Osteocyte (in vitro differentiated cells): Measurements from ENCODE around the gene TESK1. TPM values are rescaled to one million over a fixed set of nuclear protein-coding genes. Genes with fewer than 3 reads are reported as not detected.

Experiments used
- DNase-seq: peaks from one replicate; pipeline ENCODE4 v3.0.0; 2021; ENCODE audit warnings: mixed read lengths; ENCODE audit not compliant: unreplicated experiment; ENCODE audit errors: extremely low spot score
- H3K27ac Mint-ChIP-seq: one replicate; pipeline ENCODE4 v1.8.0; 2021; ENCODE audit warnings: mild to moderate bottlenecking, mixed read lengths; ENCODE audit not compliant: unreplicated experiment
- H3K27me3 Mint-ChIP-seq: one replicate; pipeline ENCODE4 v1.8.0; 2021; ENCODE audit warnings: mixed read lengths; ENCODE audit not compliant: unreplicated experiment
- H3K36me3 Mint-ChIP-seq: one replicate; pipeline ENCODE4 v1.8.0; 2021; ENCODE audit warnings: mixed read lengths; ENCODE audit not compliant: unreplicated experiment
- H3K4me1 Mint-ChIP-seq: one replicate; pipeline ENCODE4 v1.8.0; 2021; ENCODE audit warnings: mixed read lengths; ENCODE audit not compliant: unreplicated experiment
- H3K4me3 Mint-ChIP-seq: one replicate; pipeline ENCODE4 v1.8.0; 2021; ENCODE audit warnings: mild to moderate bottlenecking, moderate library complexity, mixed read lengths; ENCODE audit not compliant: unreplicated experiment
- H3K9me3 Mint-ChIP-seq: one replicate; pipeline ENCODE4 v1.8.0; 2021; ENCODE audit warnings: mixed read lengths; ENCODE audit not compliant: unreplicated experiment
- CTCF ChIP-seq: fragments of 200-600 bp; sonication (generic); IDR thresholded peaks from 2 replicates; pipeline ENCODE4 v1.5.0; 2021; ENCODE audit warnings: antibody characterized with exemption, mild to moderate bottlenecking, moderate library complexity
- total RNA-seq: library from RNA; stranded (reverse); gene quantifications from 2 replicates; pipeline ENCODE4 v1.2.1, GENCODE V29; 2021

The TESK1 gene
- total RNA-seq, 1 donor from 2014 or later = 53.5 TPM

- DNase-seq = no peak
- Mint-ChIP-seq H3K27ac (no peak overlapping the region), H3K9me3 (no peaks in the 10 kb centered on the region), H3K4me3 (no peak overlapping the region), H3K4me1 (peaks cover 16% of the 10 kb centered on the region), H3K27me3 (no peaks in the 10 kb centered on the region), H3K36me3 (peaks cover 2% of the 10 kb centered on the region)
- peak; percentile 7 for TF ChIP-seq CTCF
These were observed 5.1 kb upstream of the TESK1 start for GRCh38 chr9:35599763-35600604.

- H3K36me3 Mint-ChIP-seq = peaks cover 10% of the 10 kb centered on the region
- peak overlapping the region; percentile 99 for H3K27ac Mint-ChIP-seq
- peak overlapping the region; percentile 97 for H3K4me3 Mint-ChIP-seq
- no peak for DNase-seq
- no peaks in the 10 kb centered on the region for H3K27me3 Mint-ChIP-seq
- TF ChIP-seq CTCF = no peak
- H3K4me1 Mint-ChIP-seq = peaks cover 26% of the 10 kb centered on the region
- H3K9me3 Mint-ChIP-seq = no peaks in the 10 kb centered on the region
These were observed 1.5 kb upstream of the TESK1 start for GRCh38 chr9:35603506-35603985.

GRCh38 chr9:35603986-35604577, 980 bp upstream of the TESK1 start:
- peak overlapping the region; percentile 97 for H3K4me3 Mint-ChIP-seq
- H3K9me3 Mint-ChIP-seq = no peaks in the 10 kb centered on the region
- peak; percentile 95 for TF ChIP-seq CTCF
- H3K4me1 Mint-ChIP-seq = peaks cover 26% of the 10 kb centered on the region
- peak; percentile 100 for DNase-seq
- H3K27ac Mint-ChIP-seq = peak overlapping the region; percentile 99
- no peaks in the 10 kb centered on the region for H3K27me3 Mint-ChIP-seq
- peaks cover 10% of the 10 kb centered on the region for H3K36me3 Mint-ChIP-seq

- Mint-ChIP-seq H3K9me3 (no peaks in the 10 kb centered on the region), H3K4me1 (peaks cover 26% of the 10 kb centered on the region), H3K27ac (peak overlapping the region; percentile 56), H3K4me3 (peak overlapping the region; percentile 77), H3K36me3 (peaks cover 10% of the 10 kb centered on the region), H3K27me3 (no peaks in the 10 kb centered on the region)
- DNase-seq = no peak
- TF ChIP-seq CTCF = no peak
These were observed 482 bp downstream of the TESK1 start for GRCh38 chr9:35605351-35606137.
